ENCODE measurements around the gene EPHB1.
"Not testable (repeated sequence)": the region's sequence is repeated elsewhere in the genome, so short reads cannot be mapped to it uniquely, and the experiment has no call there.

Gene EPHB1

DNA sequence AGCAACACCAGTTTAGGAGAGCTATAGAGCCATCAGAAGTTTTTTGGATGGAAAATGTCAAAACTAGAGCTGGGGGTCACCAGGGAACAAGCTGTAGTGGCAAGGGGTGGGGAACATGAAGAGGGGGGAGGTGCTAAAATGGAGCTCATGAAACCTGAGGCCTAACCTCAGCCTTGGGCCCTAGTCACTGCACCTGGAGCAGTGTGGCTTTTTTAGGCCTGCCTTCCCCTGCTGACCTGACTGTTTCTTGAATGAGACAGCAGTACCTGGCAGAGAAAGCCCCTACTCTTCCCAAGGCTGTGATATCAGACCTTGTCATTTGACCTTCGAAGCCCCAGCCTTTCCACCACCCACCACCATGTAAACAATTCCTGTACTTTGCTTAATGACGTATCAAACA is 383.5 kb downstream of the EPHB1 start:
- no peak for DNase-seq

DNA sequence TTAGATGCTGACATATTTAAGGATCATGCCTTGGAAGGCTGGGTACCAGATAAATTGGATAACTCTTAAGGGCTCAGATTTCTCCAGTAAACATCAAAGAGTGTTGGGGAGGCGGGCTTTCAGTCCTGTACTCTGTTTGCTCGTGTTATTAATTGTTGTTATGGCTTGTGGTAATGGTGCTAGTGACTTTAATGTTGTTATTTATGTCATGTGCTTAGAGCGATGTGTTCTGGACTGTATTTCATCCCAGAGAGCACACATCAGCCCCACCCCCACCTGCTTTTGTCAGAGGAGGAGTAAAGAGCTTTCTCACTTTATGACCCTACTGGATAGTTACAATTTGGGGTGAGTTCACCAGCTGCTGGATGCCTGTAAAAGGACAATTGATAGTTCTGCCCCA is 386.3 kb downstream of the EPHB1 start:
- DNase-seq: no peak

- no peak for DNase-seq
Observed at GRCh38 chr3:135182364-135182998, 387.4 kb downstream of the EPHB1 start.

- DNase-seq: no peak
Observed at GRCh38 chr3:135190658-135191057, 395.6 kb downstream of the EPHB1 start.

DNA sequence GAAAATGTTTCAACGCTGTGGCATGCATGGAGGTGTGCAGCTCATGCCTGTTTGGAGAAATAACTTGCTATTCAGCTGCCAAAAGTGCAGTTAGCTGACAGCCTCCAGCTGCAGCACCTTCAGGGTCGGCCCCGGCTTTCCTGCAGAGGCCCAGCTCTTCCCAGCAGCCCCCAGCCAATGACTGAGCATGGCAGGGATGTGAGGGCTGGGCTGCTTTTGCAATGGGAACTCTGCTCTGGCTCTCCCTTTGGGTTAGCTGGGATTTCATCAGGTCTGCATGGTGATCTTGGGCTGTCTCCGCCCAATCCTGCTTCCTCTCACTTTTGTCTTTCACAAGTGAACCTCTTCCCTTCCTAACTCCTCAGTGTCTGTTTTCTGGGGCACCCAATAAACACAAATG is 396.6 kb downstream of the EPHB1 start:
- no peak for DNase-seq

- DNase-seq: no peak
Observed at GRCh38 chr3:135192929-135193328, 397.9 kb downstream of the EPHB1 start.

DNA sequence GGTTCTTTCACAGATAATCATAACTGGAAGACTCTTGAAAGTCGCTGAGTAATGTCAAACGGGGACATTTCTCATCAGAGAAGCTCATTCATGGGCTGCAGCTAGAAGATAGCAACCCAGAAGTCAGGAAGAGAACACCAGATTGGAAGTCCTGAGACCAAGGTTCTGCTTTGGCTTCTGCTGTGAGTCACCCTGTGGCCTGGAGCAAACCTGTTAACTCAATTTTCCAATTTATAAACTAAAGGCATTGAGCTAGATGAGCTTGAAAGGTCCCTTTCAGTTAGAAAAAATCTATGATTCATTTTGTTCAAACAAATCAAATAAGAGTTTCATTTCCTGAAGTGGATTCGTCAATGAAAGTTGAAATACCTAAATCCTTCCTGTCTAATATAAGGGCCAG is 402.2 kb downstream of the EPHB1 start:
- no peak for DNase-seq

DNA sequence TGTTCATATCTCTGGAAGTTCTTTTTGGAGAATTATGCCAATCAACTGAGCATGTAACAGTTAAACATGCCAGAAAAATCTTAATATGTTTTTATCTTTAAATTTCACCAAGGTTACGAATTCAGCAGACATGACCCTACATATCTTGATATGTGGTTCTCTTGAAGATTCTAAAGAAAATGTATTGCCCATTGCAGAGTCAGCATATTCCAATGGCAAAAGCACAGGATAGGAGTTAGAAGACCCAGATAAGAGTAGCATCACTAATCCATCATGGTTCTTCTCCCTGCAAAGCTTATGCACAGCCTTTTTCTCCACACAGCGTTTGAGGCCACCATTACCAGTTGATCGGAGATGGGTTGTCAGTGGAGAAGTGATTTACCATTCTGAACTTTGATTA is 402.8 kb downstream of the EPHB1 start:
- no peak for DNase-seq

DNA sequence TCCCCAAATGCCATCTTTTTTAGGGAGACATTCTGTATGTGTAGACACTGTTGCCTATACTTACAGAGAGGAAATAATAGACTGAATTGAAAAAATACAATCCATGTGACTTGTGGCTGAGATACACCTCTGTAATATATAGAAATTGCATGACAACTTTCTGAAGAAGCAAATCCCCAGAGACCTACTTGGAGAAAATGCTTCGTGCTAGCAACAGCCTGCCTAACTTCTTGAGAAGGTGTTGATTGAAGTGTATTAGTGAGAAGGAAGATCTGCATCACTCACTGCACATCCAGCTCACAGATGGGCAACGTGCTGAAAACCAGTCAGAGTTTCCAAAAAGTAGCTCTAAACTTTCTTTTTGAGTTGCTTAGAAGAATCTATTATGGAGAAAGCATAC is 404.1 kb downstream of the EPHB1 start:
- DNase-seq: no peak

GRCh38 chr3:135203026-135203425 is 408.0 kb downstream of the EPHB1 start:
- no peak for DNase-seq

DNA sequence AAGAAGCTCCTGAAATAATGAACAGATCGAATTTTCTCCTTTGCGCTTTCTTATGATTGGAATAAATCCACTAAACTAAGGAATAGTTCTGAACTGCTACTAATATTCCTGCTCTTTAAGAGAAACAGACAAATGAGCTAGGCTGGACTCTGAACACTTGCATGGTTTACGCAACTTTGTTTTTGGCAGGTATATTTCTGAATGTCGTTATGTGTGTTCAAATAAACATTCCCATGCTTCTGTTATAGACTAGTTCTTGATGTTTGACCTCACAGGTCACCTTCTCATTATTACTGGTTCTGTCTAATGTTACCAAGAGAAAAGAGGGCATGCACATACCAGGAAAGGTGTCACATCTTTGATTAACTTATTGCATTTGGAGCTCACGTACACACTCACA is 418.2 kb downstream of the EPHB1 start:
- DNase-seq: no peak

- no peak for DNase-seq
Observed at GRCh38 chr3:135213822-135214221, 418.8 kb downstream of the EPHB1 start.

DNA sequence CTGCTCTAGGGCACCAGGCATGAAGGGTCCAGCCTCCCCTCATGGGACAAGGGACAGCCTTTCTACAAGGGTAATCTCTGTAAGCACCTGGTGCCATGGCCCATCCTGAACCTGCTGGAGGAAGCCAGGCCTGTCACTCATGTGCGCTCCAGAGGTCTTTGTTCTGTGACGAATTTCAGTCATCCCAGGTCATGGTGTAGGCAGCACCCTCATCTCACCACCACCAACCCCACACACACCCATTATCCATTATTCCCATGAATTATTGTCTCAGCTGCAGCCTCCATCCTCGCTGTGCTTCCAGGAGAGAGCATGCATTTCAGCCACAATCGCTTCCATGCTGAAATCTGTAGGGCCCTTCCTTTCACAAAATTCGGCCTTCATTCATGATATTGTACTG is 419.3 kb downstream of the EPHB1 start:
- no peak for DNase-seq

GRCh38 chr3:135215516-135215915 is 420.5 kb downstream of the EPHB1 start:
- DNase-seq: no peak

DNA sequence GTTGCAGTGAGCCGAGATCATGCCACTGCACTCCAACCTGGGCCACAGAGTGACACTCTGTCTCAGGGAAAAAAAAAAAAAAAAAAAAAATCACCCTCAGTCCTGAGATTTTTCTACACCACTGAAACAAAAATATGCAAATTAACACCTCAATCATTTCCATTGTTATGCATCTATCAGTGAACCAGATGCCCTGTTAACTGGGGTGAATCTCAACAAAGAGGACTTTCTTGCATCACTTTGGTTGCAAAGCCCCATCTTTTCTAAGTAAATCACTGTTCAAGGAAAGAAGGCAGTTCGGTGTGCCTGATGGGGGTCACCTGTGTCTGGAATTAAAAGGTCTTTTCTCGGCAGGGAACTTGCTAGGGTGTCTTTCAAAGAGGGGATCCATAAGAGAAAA is 421.6 kb downstream of the EPHB1 start:
- no peak for DNase-seq

DNA sequence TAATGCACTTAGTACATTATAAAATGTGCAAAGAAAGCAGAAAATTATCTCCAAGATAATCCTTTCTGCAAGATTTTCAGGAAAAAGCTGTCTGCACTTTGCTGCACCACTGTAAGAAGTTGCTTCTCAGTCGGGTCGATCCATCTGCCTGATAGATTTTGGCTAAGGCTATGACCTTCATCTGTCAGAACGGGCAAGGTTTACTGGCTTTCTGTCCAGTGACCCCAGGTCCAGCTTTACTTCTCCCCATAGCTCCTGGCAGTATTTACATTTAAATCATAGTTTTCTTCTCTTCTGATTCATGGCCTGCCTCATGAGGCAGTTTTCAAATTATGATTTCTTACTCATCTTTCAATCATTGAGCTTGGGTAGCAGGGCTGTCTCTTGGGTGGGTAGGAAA is 422.7 kb downstream of the EPHB1 start:
- no peak for DNase-seq

DNA sequence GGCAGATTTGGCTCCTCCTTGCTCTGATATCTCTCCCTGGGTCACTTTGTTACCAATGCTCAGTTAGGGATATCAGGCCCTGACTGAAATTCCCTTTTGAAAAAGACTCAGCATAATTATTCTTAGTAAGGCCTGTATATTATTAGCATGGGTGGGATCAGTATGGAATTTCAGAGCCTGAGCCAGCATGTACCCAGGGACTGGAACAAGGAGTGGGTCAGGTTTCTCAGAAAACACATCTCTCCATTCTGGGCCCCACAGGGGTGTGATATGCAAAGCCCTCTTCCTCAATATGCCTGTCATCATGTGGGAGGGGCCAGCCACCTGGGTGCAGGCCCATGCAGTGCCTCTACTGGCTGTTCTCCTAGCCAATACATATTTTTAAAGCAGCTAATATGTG is 423.2 kb downstream of the EPHB1 start:
- DNase-seq: no peak

DNA sequence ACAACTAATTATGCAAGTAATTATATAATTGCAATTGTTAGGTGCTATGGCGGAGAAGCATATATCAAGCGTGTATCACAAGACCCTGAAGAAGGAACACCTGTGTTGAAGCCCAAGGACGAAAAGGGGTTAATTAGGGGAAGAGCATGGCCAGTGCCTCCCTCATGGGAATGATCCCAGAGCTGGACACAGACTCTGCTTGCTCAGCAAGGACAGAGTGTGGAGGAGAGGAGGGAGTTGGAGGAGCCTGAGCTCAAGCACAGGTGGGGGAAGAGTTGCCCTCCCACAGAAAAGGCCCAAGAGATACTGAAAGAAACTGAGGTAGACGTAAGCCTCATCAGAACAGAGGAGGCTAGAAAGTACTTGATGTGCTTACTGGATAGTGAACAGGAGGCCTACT is 423.7 kb downstream of the EPHB1 start:
- no peak for DNase-seq

GRCh38 chr3:135224815-135225362 is 429.8 kb downstream of the EPHB1 start:
- no peak for DNase-seq

DNA sequence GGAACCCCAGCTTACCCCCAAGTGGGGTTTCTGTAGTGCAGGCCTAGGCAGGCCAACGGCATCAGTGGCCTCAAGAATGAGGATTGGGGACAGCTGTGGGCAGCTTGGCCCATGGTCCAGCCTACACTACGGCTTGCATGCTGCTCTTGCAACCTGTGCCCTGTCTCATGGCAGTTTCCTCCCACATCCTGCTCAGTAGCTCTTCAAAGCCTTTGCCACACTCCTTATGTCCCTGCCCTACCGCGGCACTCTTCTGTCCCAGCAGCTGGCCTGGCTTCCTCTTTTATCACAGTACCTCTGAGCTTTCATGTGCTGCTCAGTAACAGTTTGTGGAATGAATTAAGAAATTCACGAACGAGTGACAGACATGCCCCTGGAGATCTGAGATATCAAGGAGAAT is 431.0 kb downstream of the EPHB1 start:
- no peak for DNase-seq

- no peak for DNase-seq
Observed at GRCh38 chr3:135228201-135228600, 433.1 kb downstream of the EPHB1 start.

DNA sequence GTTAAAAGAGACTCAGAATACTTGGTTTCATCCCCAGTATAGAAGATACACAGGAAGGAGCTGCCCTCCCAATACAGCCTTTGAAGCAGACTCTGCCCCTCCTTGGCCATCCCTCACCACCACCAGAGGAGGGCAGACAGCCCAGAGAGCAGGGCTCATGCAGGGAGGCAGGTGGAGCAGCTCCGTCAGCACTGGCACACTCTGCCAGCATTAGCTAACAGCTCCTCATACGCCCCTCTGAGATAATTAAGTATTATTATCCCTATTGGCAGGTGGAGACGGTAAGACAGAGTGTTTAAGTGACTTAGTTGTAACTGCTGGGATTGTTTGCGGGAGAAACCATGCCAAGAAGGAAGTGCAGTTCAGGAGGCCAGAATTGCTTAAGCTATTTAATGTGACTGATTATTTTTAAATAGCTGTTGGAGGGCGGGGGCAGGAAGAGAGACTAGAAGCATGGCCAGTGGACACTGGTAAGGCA is 434.0 kb downstream of the EPHB1 start:
- DNase-seq: no peak

DNA sequence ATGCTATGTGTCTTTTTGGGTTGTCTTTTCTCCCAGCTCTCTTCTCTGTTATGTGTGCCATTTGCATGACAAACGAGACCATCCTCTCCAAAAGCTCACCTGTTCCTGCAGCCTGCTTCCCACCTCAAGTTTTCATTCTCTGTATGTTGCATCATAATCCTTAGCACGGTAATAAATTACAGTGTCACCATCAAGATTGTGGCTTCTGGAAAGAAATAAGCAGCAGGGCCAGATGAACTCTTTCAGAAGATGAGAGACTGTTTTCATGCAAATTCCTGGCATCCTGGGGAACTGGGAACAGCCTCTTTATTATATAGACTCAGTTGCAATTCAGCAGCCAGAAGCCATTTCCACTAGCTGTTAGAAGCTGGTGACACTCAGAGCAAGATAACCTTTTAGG is 436.7 kb downstream of the EPHB1 start:
- no peak for DNase-seq

DNA sequence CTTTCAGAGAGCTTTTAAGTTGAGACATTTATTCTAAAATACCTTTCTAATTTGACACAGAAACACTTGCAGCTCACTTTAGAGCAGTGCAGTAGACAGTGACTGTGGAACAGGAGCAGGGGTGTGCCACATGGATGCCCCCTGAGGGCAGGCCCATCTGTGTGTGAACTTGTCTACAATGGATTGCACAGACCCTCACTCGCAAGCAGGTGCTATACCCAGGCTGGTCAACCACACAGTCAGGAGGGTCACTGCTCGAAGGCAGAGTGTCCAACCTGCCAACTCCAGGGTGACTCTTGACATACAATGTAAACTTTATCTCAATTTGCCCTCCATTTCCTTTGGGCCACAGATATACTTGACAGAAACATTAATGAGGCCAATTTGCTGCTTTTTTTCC is 437.2 kb downstream of the EPHB1 start:
- DNase-seq: no peak

DNA sequence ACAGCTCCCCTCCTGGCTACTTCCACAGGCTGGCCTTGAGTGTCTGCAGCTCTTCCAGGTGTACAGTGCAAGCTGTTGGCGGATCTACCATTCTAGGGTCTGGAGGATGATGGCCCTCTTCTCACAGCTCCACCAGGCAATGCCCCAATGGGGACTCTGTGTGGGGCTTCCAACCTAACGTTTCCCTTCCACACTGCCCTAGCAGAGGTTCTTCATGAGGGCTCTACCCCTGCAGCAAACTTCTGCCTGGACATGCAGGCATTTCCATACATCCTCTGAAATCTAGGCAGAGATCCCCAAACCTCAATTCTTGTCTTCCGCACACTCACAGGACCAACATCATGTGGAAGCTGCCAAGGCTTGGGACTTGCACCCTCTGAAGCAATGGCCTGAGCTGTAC is 438.4 kb downstream of the EPHB1 start:
- not testable (repeated sequence) for DNase-seq
